Osteoblast (primary cell): Measurements from ENCODE around the gene MAMSTR. TPM values are rescaled to one million over a fixed set of nuclear protein-coding genes. Genes with fewer than 3 reads are reported as not detected.

Experiments used
- DNase-seq: peaks from one replicate; pipeline ENCODE4 v3.0.0; 2011; ENCODE audit warnings: low spot score, mixed read lengths; ENCODE audit not compliant: insufficient read length; ENCODE audit errors: missing footprints
- H2AFZ ChIP-seq: 2 replicates; pipeline ENCODE4 v1.6.0; 2011; ENCODE audit warnings: mild to moderate bottlenecking, low read length
- H3K27ac ChIP-seq: 2 replicates; pipeline ENCODE4 v1.5.1; 2011; ENCODE audit warnings: mild to moderate bottlenecking, low read depth, low read length, moderate library complexity
- H3K27me3 ChIP-seq: 2 replicates; pipeline ENCODE4 v1.6.0; 2012; ENCODE audit warnings: mild to moderate bottlenecking, control low read depth, inconsistent platforms, low read length, moderate library complexity; ENCODE audit not compliant: insufficient read depth
- H3K36me3 ChIP-seq: 2 replicates; pipeline ENCODE4 v1.5.1; 2011; ENCODE audit warnings: mild to moderate bottlenecking, low read length, control low read depth, moderate library complexity; ENCODE audit not compliant: insufficient read depth
- H3K4me1 ChIP-seq: 2 replicates; pipeline ENCODE4 v1.5.1; 2011; ENCODE audit warnings: mild to moderate bottlenecking, low read length, control low read depth, moderate library complexity; ENCODE audit not compliant: insufficient read depth
- H3K4me2 ChIP-seq: 2 replicates; pipeline ENCODE4 v1.6.0; 2011; ENCODE audit warnings: mild to moderate bottlenecking, low read length; ENCODE audit not compliant: insufficient read depth
- H3K4me3 ChIP-seq: fragments of 200-600 bp; sonication (generic); 3 replicates; pipeline ENCODE4 v1.5.1; 2012; ENCODE audit warnings: mild to moderate bottlenecking, low read length, inconsistent platforms; ENCODE audit not compliant: insufficient read depth
- H3K79me2 ChIP-seq: 2 replicates; pipeline ENCODE4 v1.6.0; 2012; ENCODE audit warnings: mild to moderate bottlenecking, low read length, control low read depth, inconsistent platforms; ENCODE audit not compliant: insufficient read depth
- H3K9me3 ChIP-seq: 2 replicates; pipeline ENCODE4 v1.5.1; 2011; ENCODE audit warnings: low read depth, low read length, control low read depth
- H4K20me1 ChIP-seq: 2 replicates; pipeline ENCODE4 v1.6.0; 2012; ENCODE audit warnings: mild to moderate bottlenecking, low read length, control low read depth; ENCODE audit not compliant: insufficient read depth
- CTCF ChIP-seq: IDR thresholded peaks from 2 replicates; pipeline ENCODE4 v1.5.1; 2011; ENCODE audit warnings: mild to moderate bottlenecking, low read depth, low read length, moderate library complexity; ENCODE audit errors: extremely low read depth
- total RNA-seq: library from RNA; depleted of rRNA; stranded (reverse); fragments of >200 nt; gene quantifications from 2 replicates; pipeline ENCODE4 v1.2.3, GENCODE V29; 2012

Gene MAMSTR
- total RNA-seq, 1 donor = 0.36 TPM

GRCh38 chr19:48731452-48731851 lies 11.9 kb upstream of the MAMSTR start:
- Histone ChIP-seq H2AFZ (no peak overlapping the region), H4K20me1 (no peaks in the 10 kb centered on the region), H3K27me3 (peaks cover 14% of the 10 kb centered on the region), H3K4me3 (no peak overlapping the region), H3K36me3 (no peaks in the 10 kb centered on the region), H3K79me2 (no peaks in the 10 kb centered on the region), H3K27ac (no peak overlapping the region), H3K9me3 (no peaks in the 10 kb centered on the region), H3K4me1 (no peaks in the 10 kb centered on the region), H3K4me2 (no peak overlapping the region)
- no peak for TF ChIP-seq CTCF
- DNase-seq = peak; percentile 63

GRCh38 chr19:48728911-48729664 lies 9.6 kb upstream of the MAMSTR start:
- TF ChIP-seq CTCF = no peak
- H3K9me3 ChIP-seq = no peaks in the 10 kb centered on the region
- H3K36me3 ChIP-seq = peaks cover 3% of the 10 kb centered on the region
- peaks cover 4% of the 10 kb centered on the region for H3K27me3 ChIP-seq
- peak overlapping the region; percentile 53 for H3K4me2 ChIP-seq
- H2AFZ ChIP-seq = peak overlapping the region; percentile 35
- no peaks in the 10 kb centered on the region for H3K79me2 ChIP-seq
- H3K4me3 ChIP-seq = peak overlapping the region; percentile 68
- H3K4me1 ChIP-seq = peaks cover 11% of the 10 kb centered on the region
- H3K27ac ChIP-seq = no peak overlapping the region
- no peaks in the 10 kb centered on the region for H4K20me1 ChIP-seq
- peak; percentile 90 for DNase-seq

GRCh38 chr19:48726556-48726955 lies 7.0 kb upstream of the MAMSTR start:
- Histone ChIP-seq H3K4me2 (no peak overlapping the region), H3K79me2 (no peaks in the 10 kb centered on the region), H3K27me3 (peaks cover under 1% of the 10 kb centered on the region), H3K9me3 (no peaks in the 10 kb centered on the region), H4K20me1 (no peaks in the 10 kb centered on the region), H2AFZ (no peak overlapping the region), H3K4me3 (no peak overlapping the region), H3K4me1 (peaks cover 11% of the 10 kb centered on the region), H3K27ac (no peak overlapping the region), H3K36me3 (peaks cover 4% of the 10 kb centered on the region)
- no peak for TF ChIP-seq CTCF
- no peak for DNase-seq

- no peak for TF ChIP-seq CTCF
- no peaks in the 10 kb centered on the region for H3K79me2 ChIP-seq
- H3K36me3 ChIP-seq = peaks cover 4% of the 10 kb centered on the region
- H3K4me2 ChIP-seq = peak overlapping the region; percentile 44
- H4K20me1 ChIP-seq = no peaks in the 10 kb centered on the region
- H2AFZ ChIP-seq = peak overlapping the region; percentile 91
- peak; percentile 97 for DNase-seq
- no peaks in the 10 kb centered on the region for H3K9me3 ChIP-seq
- H3K4me1 ChIP-seq = peaks cover 19% of the 10 kb centered on the region
- H3K27me3 ChIP-seq = no peaks in the 10 kb centered on the region
- H3K27ac ChIP-seq = peak overlapping the region; percentile 69
- H3K4me3 ChIP-seq = no peak overlapping the region
Observed at GRCh38 chr19:48724796-48725753, 5.5 kb upstream of the MAMSTR start.
